Coronary artery (tissue), 2 donors: ENCODE data around the gene LAMP2.
A peak's percentile ranks its signal among the peaks of the same experiment; 100 is the strongest.

Experiments used
- DNase-seq: peaks from one replicate; pipeline ENCODE4 v3.0.0-alpha.2; 2017; ENCODE audit warnings: low spot score
- H3K27ac ChIP-seq, 2 donors: fragments of 200-600 bp; sonication (generic); one replicate each; pipeline ENCODE4 v1.5.1; 2016 to 2019
- H3K4me3 ChIP-seq: fragments of 200-600 bp; sonication (generic); 2 replicates; pipeline ENCODE4 v1.5.1; 2016; ENCODE audit warnings: mild to moderate bottlenecking, moderate library complexity
- TF ChIP-seq, protein P1 (sequence below): fragments of 200-600 bp; sonication (generic); IDR thresholded peaks from one replicate; pipeline ENCODE4 v1.5.1; 2019; ENCODE audit warnings: antibody characterized with exemption

The LAMP2 gene

DNA sequence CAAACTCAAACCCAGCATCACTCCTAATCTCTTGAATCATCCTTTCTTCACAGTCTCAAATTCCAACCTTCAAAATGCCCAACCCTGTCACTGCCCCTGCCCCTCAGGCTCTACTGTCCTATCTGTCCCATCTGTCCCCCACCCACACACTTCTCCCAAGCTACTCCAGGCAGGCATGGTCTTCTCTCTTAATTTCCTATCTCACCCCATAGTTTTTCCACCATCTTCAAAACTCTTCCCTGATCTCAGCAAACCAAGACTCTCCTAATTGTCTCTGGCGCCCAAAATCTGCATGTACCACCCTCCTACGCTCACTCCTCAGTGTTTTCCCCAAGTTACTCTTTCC is 644 bp downstream of the LAMP2 start:
- no peak for DNase-seq
- peak overlapping the region; percentile 73 for H3K4me3 ChIP-seq
- TF ChIP-seq, protein P1, sequence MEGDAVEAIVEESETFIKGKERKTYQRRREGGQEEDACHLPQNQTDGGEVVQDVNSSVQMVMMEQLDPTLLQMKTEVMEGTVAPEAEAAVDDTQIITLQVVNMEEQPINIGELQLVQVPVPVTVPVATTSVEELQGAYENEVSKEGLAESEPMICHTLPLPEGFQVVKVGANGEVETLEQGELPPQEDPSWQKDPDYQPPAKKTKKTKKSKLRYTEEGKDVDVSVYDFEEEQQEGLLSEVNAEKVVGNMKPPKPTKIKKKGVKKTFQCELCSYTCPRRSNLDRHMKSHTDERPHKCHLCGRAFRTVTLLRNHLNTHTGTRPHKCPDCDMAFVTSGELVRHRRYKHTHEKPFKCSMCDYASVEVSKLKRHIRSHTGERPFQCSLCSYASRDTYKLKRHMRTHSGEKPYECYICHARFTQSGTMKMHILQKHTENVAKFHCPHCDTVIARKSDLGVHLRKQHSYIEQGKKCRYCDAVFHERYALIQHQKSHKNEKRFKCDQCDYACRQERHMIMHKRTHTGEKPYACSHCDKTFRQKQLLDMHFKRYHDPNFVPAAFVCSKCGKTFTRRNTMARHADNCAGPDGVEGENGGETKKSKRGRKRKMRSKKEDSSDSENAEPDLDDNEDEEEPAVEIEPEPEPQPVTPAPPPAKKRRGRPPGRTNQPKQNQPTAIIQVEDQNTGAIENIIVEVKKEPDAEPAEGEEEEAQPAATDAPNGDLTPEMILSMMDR: no peak
- H3K27ac ChIP-seq: peak overlapping the region; percentile 67 to 83

DNA sequence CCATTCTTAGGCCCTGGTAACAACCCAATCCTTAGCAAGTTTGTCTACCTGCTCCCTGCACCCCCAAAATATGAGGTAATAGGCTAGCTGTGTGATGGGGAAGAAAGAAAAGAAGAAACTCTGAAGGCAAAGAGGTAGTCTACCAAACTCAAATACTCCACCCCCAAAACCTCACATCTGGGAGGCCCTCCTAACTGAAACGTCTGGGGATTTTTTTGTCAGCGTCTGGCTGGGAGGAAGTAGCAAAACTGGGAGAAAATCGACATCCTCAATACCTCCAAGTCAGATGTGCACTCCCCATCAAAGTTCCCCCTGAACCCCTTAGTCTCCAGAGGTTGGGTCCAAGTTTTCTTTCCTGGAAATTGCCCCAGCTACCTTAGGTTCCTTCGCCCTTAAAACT is 1.0 kb downstream of the LAMP2 start:
- Histone ChIP-seq H3K4me3 (peak overlapping the region; percentile 73), H3K27ac (peak overlapping the region; percentile 67 to 83)
- DNase-seq: no peak
- TF ChIP-seq, protein P1: no peak

DNA sequence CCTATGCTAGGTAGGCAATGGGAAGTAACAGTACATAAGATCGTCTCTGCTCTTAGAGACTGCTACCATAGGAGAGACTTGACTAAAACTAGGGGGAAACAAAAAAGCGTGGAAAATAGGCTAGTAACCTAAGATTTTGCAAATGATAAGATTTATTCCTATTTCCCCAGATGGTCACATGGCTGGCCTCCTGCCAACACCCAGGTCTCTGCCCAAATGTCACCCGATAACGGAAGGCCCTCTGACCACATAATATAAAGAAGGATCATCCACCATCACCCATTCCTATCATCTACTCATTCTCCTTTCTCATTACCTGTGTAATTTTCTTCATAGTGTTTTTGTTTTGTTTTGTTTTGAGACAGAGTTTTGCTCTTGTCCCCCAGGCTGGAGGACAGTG is 4.7 kb downstream of the LAMP2 start:
- Histone ChIP-seq H3K4me3 (no peak overlapping the region), H3K27ac (no peak overlapping the region)
- no peak for DNase-seq
- TF ChIP-seq, protein P1: no peak

DNA sequence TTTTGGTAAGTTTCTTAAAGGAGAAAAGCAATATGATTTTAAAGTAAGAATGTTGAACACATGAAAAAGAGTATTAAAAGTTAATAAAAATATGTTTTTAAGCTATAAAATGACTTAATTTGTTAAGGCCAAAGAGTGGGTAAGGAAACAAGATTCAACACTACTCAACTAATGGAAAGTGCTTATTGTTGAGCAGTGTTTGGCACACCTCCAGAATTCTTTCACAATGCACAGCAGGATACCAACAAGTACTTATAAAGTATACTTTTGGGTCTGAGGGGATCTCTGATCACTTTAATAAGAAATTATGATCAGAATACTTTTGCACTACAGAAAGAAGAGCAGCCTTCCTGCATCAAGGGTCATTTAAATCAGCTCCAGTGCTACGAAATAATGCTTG is 5.9 kb downstream of the LAMP2 start:
- TF ChIP-seq, protein P1: no peak
- DNase-seq: no peak
- H3K27ac ChIP-seq: no peak overlapping the region

DNA sequence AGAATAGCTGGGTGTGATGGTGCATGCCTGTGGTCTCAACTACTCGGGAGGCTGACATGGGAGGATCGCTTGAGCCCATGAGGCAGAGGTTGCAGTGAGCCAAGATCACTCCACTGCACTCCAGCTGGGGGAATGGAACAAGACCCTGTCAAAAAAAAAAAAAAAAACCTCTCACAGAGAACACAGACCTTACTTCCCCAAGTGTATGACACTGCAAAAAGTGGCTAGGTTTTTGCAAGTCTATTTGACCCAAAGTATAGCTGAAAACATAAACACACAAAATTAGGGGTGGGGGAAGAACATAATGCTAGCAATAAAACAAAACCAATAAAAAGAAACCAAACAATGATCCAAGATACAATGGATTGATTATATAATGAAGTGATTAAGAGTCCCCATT is 6.7 kb downstream of the LAMP2 start:
- TF ChIP-seq, protein P1: no peak
- no peak for DNase-seq
- H3K27ac ChIP-seq: no peak overlapping the region

More for the DNA sequence above, 5.9 kb downstream of the LAMP2 start:
- H3K4me3 ChIP-seq: no peak overlapping the region

DNA sequence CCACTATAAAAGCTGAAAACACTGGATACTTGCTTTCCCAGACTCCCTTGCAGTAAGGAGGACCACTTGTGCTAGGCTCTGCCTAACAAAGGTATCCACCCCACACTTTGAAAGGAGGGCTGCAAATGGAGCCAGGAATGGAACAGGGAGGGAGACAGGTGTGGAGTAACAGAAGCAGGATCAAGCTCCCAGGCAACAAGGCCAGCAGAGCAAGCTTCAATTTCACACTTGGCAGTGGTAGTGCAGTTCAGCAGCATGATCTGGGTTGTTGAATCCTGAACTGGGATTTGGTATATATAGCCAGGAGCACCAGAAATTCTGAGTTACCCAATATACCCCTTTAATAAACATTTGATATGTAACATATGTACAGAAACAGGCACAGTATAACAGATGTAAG is 9.8 kb downstream of the LAMP2 start:
- Histone ChIP-seq H3K27ac (no peak overlapping the region), H3K4me3 (no peak overlapping the region)
- TF ChIP-seq, protein P1: no peak
- DNase-seq: no peak

More for the DNA sequence above, 6.7 kb downstream of the LAMP2 start:
- no peak overlapping the region for H3K4me3 ChIP-seq

DNA sequence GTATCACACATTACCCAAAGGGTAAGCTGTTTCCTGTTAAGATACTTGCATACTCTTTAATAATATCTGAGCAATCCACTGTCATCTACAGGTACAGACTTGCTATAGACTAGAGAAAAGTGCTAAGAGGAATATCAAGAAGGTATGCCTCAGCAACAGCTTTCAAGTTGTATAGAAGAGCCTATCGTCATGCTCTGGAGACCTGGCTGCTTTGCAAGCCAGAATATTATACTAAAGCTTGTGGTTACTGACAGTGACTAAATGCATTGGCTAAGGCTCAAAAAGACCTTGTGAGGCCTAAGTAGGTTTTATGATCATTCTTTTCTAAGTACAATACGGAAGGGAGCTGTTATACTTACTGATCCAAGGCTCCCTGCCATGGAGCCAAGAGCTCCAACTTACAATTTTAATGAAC is 11.3 kb downstream of the LAMP2 start:
- H3K4me3 ChIP-seq: no peak overlapping the region
- no peak for DNase-seq
- TF ChIP-seq, protein P1: no peak
- H3K27ac ChIP-seq: no peak overlapping the region
